ENCODE results near the gene FUOM. TPM values are rescaled to one million over a fixed set of nuclear protein-coding genes. Genes with fewer than 3 reads are reported as not detected.
A peak's percentile ranks its signal among the peaks of the same experiment; 100 is the strongest.

FUOM gene
- total RNA-seq: 16.2 and 17.4 TPM in 2 replicates
- polyA plus RNA-seq: 33.9 and 39.0 TPM in 2 replicates
- 19.6 and 29.3 TPM in 2 replicates for polyA plus RNA-seq (2011; cell fraction: cytosol; rRNA removed)
- 9.1 and 13.1 TPM in 2 replicates for polyA plus RNA-seq (2011; cell fraction: nucleus; rRNA removed)
- 9.4 and 16.7 TPM in 2 replicates for polyA plus RNA-seq (2012)
- 3.9 and 7.3 TPM in 2 replicates for polyA minus RNA-seq
- 5.0 TPM for polyA minus RNA-seq (2011; cell fraction: cytosol; rRNA and poly(A)+ RNA removed)
- polyA minus RNA-seq (2011; cell fraction: nucleus; rRNA and poly(A)+ RNA removed): 5.2 and 12.6 TPM in 2 replicates
- Bru-seq, nascent RNA: percentile 44 among the genes with signal in this experiment
- percentile 33 among the genes with signal in this experiment for BruChase-seq, experiment 1, labeled RNA remaining after a 6-hour chase
- percentile 40 among the genes with signal in this experiment for BruChase-seq, experiment 2, labeled RNA remaining after a 2-hour chase
- long read RNA-seq, transcript FUOM-203 (6 exons, 762 nt): minor isoform, 10 of 35 reads
- long read RNA-seq, transcript FUOM-201 (6 exons, 709 nt): major isoform, 17 of 35 reads
- long read RNA-seq, partial matches to known transcripts: 4 of 35 reads
- long read RNA-seq, other reads (novel, unspliced or antisense): 4 of 35 reads

GRCh38 chr10:133357285-133358161, at the start of gene FUOM:
FUOM (minus strand) TSS chr10:133358019; CDS start chr10:133358007, 12 bp downstream.
- H4K20me1 ChIP-seq (replicated peaks; ENCODE audit: control insufficient read depth, extremely low read depth, insufficient read depth, low read length): no peaks in the 10 kb centered on the region
- peak within 1 kb of the TSS; percentile 70 for H3K4me2 ChIP-seq (ENCODE audit: insufficient read depth, low read length)
- TF ChIP-seq GATA2 (IDR thresholded peaks at IDR 0.05; ENCODE audit: insufficient read depth, insufficient read length, low read depth, low read length) (no peak), POLR2AphosphoS5 (IDR thresholded peaks at IDR 0.05; ENCODE audit: insufficient read depth, low read depth, low read length) (peak; percentile 36), MAX (IDR thresholded peaks at IDR 0.05; ENCODE audit: insufficient read depth, insufficient read length) (peak; percentile 28)
- peak; percentile 26 for FAIRE-seq
- no peaks in the 10 kb centered on the region for H3K9me1 ChIP-seq (replicated peaks; ENCODE audit: control insufficient read depth, extremely low read depth, insufficient read depth, low read length)
- no peaks in the 10 kb centered on the region for H3K9me3 ChIP-seq (replicated peaks; ENCODE audit: control insufficient read depth, insufficient read depth, low read length)
- DNase-seq (ENCODE audit: low read depth, low spot score): peak; percentile 52
- CTCF ChIA-PET: interaction anchor here (1.0 to 1.2 kb wide), 2 partner anchors 14 to 28 kb away, joined by 3 to 8 read pairs; no protein-coding TSS in a partner anchor
- POLR2A ChIA-PET: interaction anchor here (1.0 kb wide), 1 partner anchor 16 kb away, joined by 4 read pairs; the partner anchor contains the start of gene ECHS1
- peak within 1 kb of the TSS; percentile 92 for H2AFZ ChIP-seq (ENCODE audit: low read depth, low read length)
- H3K4me3 ChIP-seq (replicated peaks in 1 of 3; ENCODE audit: insufficient read depth in 1 of 3, low read depth in 1 of 3, low read length in 3 of 3): peak within 1 kb of the TSS; percentile 27 to 63 (median 52)
- no peak within 1 kb of the TSS for H3K27ac ChIP-seq (ENCODE audit: insufficient read depth, low read depth, low read length)
- BruUV-seq (replicated peaks): no TSS peak
- H3K36me3 ChIP-seq (ENCODE audit: control insufficient read depth in 2 of 2, extremely low read depth in 1 of 2, insufficient read depth in 2 of 2, low read length in 2 of 2): peaks cover 0 to under 1% of the 10 kb centered on the region in 2 experiments
- intact Hi-C loops (cut with micrococcal nuclease): loop anchor here (1.0 to 2.0 kb wide), 2 partner anchors 16 to 29 kb away; partner anchors contain the start of gene ECHS1
- H3K79me2 ChIP-seq (ENCODE audit: control insufficient read depth, insufficient read depth, low read length): no peaks in the 10 kb centered on the region
- dilution Hi-C loops (cut with MboI; ENCODE audit: extremely low pct_ligation_motif_present, low sequenced_read_pairs): no loop called here
- peak within 1 kb of the TSS; percentile 48 for H3K9ac ChIP-seq (replicated peaks; ENCODE audit: extremely low read depth, insufficient read depth, low read length)
- no peaks in the 10 kb centered on the region for H3K27me3 ChIP-seq (ENCODE audit: control insufficient read depth in 2 of 2, insufficient read depth in 2 of 2, low read length in 2 of 2)
- peaks cover 3% of the 10 kb centered on the region for H3K4me1 ChIP-seq (ENCODE audit: control insufficient read depth, extremely low read depth, insufficient read depth, low read length)

Data from endothelial cell of umbilical vein (primary cell).